K562 (cell line): ENCODE results near the gene RACK1. TPM values are rescaled to one million over a fixed set of nuclear protein-coding genes. Genes with fewer than 3 reads are reported as not detected.

Experiments used
- ATAC-seq: fragments of 200-7000 bp; cut with Tn5 transposase; 3 replicates; pipeline ENCODE4 v1.9.1; 2020; ENCODE audit warnings: moderate library complexity
- BruUV-seq: library from RNA; stranded (reverse); fragments of 400-500 nt; replicated peaks from 2 replicates; lab custom pipeline; 2021; lab: Mats Ljungman, UMichigan
- CTCF ChIA-PET: fragments of 300-600 bp; formaldehyde crosslinking; extraction: SDS; loops from one replicate; lab custom pipeline; 2021; ENCODE audit warnings: low intra/inter-chr PET ratio; lab: Yijun Ruan, JAX
- POLR2A ChIA-PET: fragments of 300-600, 350-650 bp; sonication (Branson Sonifier 250); formaldehyde crosslinking; extraction: SDS; loops from one replicate; lab custom pipeline; 2021; ENCODE audit warnings: antibody characterized with exemption, inconsistent platforms; lab: Yijun Ruan, JAX
- DNase-seq, 4 experiments: peaks; one replicate each; pipeline versions ENCODE4 v3.0.0 to v3.0.0-alpha.2; 2011 to 2018; ENCODE audit warnings: low spot score in 3 of 4, mixed read lengths in 3 of 4; ENCODE audit errors: extremely low read depth in 1 of 4
- FAIRE-seq: peaks from 2 replicates; lab custom pipeline; 2011; peaks lifted over from hg19 to GRCh38; lab: Jason Lieb, UNC
- H2AFZ ChIP-seq: 2 replicates; pipeline ENCODE4 v1.6.0; 2011; ENCODE audit warnings: low read depth, low read length, control low read depth, inconsistent platforms
- H3K27ac ChIP-seq: fragments of 200-600 bp; 3 replicates; pipeline ENCODE4 v1.8.0; 2011; ENCODE audit warnings: low read depth, mild to moderate bottlenecking, control low read depth, inconsistent platforms, low read length, moderate library complexity, mixed read lengths; ENCODE audit errors: extremely low read depth
- H3K27me3 ChIP-seq, 2 experiments: fragments of 300-600 bp in 1 of 2; 2 replicates in 1 of 2; 3 replicates in 1 of 2; pipeline versions ENCODE4 v1.6.0 to v1.8.0; 2011; ENCODE audit warnings: inconsistent platforms in 2 of 2, low read length in 2 of 2, mild to moderate bottlenecking in 1 of 2, mixed read lengths in 1 of 2, moderate library complexity in 1 of 2; ENCODE audit not compliant: control insufficient read depth in 2 of 2, insufficient read depth in 2 of 2
- H3K36me3 ChIP-seq: fragments of 300-600 bp; 3 replicates; pipeline ENCODE4 v1.8.0; 2011; ENCODE audit warnings: mild to moderate bottlenecking, low read length, inconsistent platforms; ENCODE audit not compliant: control insufficient read depth, insufficient read depth
- H3K4me1 ChIP-seq, 2 experiments: fragments of 200-600 bp in 1 of 2; replicated peaks in 1 of 2; 2 replicates in 1 of 2; 3 replicates in 1 of 2; pipeline versions ENCODE4 v1.5.1 to v1.8.0; 2011; ENCODE audit warnings: inconsistent platforms in 2 of 2, low read length in 2 of 2, mild to moderate bottlenecking in 1 of 2, mixed read lengths in 1 of 2, moderate library complexity in 1 of 2; ENCODE audit not compliant: control insufficient read depth in 2 of 2, insufficient read depth in 2 of 2
- H3K4me2 ChIP-seq: 2 replicates; pipeline ENCODE4 v1.6.1; 2011; ENCODE audit warnings: low read length, control low read depth, inconsistent platforms, mixed read lengths; ENCODE audit not compliant: insufficient read depth
- H3K4me3 ChIP-seq: fragments of 200-600 bp; sonication (generic), shearing (Covaris generic); 2 replicates; pipeline ENCODE4 v1.5.1; 2016; ENCODE audit warnings: control low read depth, inconsistent platforms
- H3K79me2 ChIP-seq: fragments of 200-600 bp; 3 replicates; pipeline ENCODE4 v1.8.0; 2011; ENCODE audit warnings: low read length, inconsistent platforms; ENCODE audit not compliant: control insufficient read depth, insufficient read depth
- H3K9ac ChIP-seq, 2 experiments: 2 replicates each; pipeline versions ENCODE4 v1.6.0 to v1.6.1; 2011; ENCODE audit warnings: low read depth in 2 of 2, low read length in 2 of 2, control low read depth in 1 of 2, inconsistent platforms in 1 of 2, mild to moderate bottlenecking in 1 of 2, mixed read lengths in 1 of 2; ENCODE audit not compliant: insufficient read depth in 1 of 2
- H3K9me1 ChIP-seq: one replicate; pipeline ENCODE4 v1.6.0; 2011; ENCODE audit warnings: inconsistent platforms, mild to moderate bottlenecking, low read length, moderate library complexity; ENCODE audit not compliant: control insufficient read depth, insufficient read depth
- H3K9me3 ChIP-seq: replicated peaks from 2 replicates; pipeline ENCODE4 v1.5.1; 2011; ENCODE audit warnings: low read depth, low read length, inconsistent platforms; ENCODE audit not compliant: control insufficient read depth, insufficient read depth
- H4K20me1 ChIP-seq: replicated peaks from 2 replicates; pipeline ENCODE4 v1.6.1; 2011; ENCODE audit warnings: low read length, inconsistent platforms, mixed read lengths; ENCODE audit not compliant: control insufficient read depth, insufficient read depth
- CEBPG ChIP-seq, 3 experiments: fragments of 200-800 bp in 1 of 3; sonication (Bioruptor generic) in 1 of 3; sonication (generic) in 1 of 3; formaldehyde crosslinking in 1 of 3; IDR thresholded peaks in 2 of 3; conservative IDR thresholded peaks in 1 of 3; 2 replicates each; pipeline versions ENCODE4 v1.6.1 to v1.8.0; 2016 to 2022; ENCODE audit warnings: missing compliant biosample characterization in 2 of 3, missing genetic modification characterization in 2 of 3, mild to moderate bottlenecking in 1 of 3, missing genetic modification reagents in 1 of 3
- CTBP1 ChIP-seq: fragments of 450-650 bp; IDR thresholded peaks from 2 replicates; pipeline ENCODE4 v1.6.1; 2016; ENCODE audit warnings: borderline replicate concordance
- FOXA3 ChIP-seq, 2 experiments: fragments of 450-650 bp in 1 of 2; sonication (generic) in 1 of 2; formaldehyde crosslinking; IDR thresholded peaks in 1 of 2; conservative IDR thresholded peaks in 1 of 2; 2 replicates each; pipeline versions ENCODE4 v1.4.0 to v1.8.0; 2020 to 2022; ENCODE audit warnings: mild to moderate bottlenecking in 2 of 2, missing genetic modification reagents in 1 of 2
- KAT7 ChIP-seq: sonication (generic); formaldehyde crosslinking; IDR thresholded peaks from 2 replicates; pipeline ENCODE4 v1.8.0; 2022; ENCODE audit warnings: missing genetic modification reagents, mild to moderate bottlenecking, borderline replicate concordance
- RUNX1 ChIP-seq: sonication (generic); IDR thresholded peaks from 2 replicates; pipeline ENCODE4 v1.6.1; 2016; ENCODE audit warnings: antibody characterized with exemption, low read depth
- TCF7 ChIP-seq: sonication (generic); IDR thresholded peaks from 2 replicates; pipeline ENCODE4 v1.6.1; 2016; ENCODE audit warnings: antibody characterized with exemption, borderline replicate concordance
- ZFP36 ChIP-seq: fragments of 150-350 bp; IDR thresholded peaks from 2 replicates; pipeline ENCODE4 v1.6.1; 2018; ENCODE audit warnings: low read length, low read depth; ENCODE audit not compliant: partially characterized antibody
- WGBS: fragments of 100-300 bp; shearing (Covaris generic); methylation state at CpG from one replicate; pipeline ENCODE4 v1.1.6; 2016; ENCODE audit warnings: low coverage, mixed read lengths; ENCODE audit not compliant: insufficient coverage; ENCODE audit errors: missing lambda C conversion rate; 5-methylcytosine and 5-hydroxymethylcytosine counted together
- in situ Hi-C: fragments of 300-500 bp; cut with MboI; formaldehyde crosslinking; loops from 4 replicates; pipeline ENCODE4 v1.15.0; 2018; ENCODE audit warnings: inconsistent platforms, mixed read lengths
- intact Hi-C: fragments of 100-400 bp; cut with micrococcal nuclease; formaldehyde crosslinking; loops from 2 replicates; pipeline ENCODE4 v1.14.2; 2022
- polyA plus RNA-seq, 8 experiments: library from polyadenylated mRNA; depleted of rRNA in 4 of 8; stranded (reverse) in 5 of 8; unstranded in 3 of 8; fragments of >200 nt; fragmentation: Nextera tagmentation in 2 of 8; fragmentation: Illumina TruSeq in 1 of 8; extraction: Ambion mirVana in 2 of 8; extraction: Trizol in 1 of 8; gene quantifications; 2 replicates each; pipeline versions ENCODE4 v1.2.1 to v1.2.3, GENCODE V29; 2011 to 2014; ENCODE audit warnings: inconsistent platforms in 1 of 8, missing spikeins in 1 of 8
- total RNA-seq, 7 experiments: library from RNA; depleted of rRNA in 6 of 7; stranded (reverse); fragments of >200 nt in 6 of 7; fragmentation: Illumina TruSeq in 2 of 7; extraction: Trizol in 2 of 7; gene quantifications; 2 replicates each; pipeline versions ENCODE4 v1.2.1 to v1.2.3, GENCODE V29; 2011 to 2021; ENCODE audit warnings: low replicate concordance in 1 of 7
- TF ChIP-seq, protein P1 (sequence below), 2 experiments: fragments of 450-650 bp in 1 of 2; IDR thresholded peaks; 2 replicates each; pipeline ENCODE4 v1.6.1; 2011 to 2017; ENCODE audit warnings: low read depth in 2 of 2, antibody characterized with exemption in 1 of 2, borderline replicate concordance in 1 of 2, low read length in 1 of 2, mild to moderate bottlenecking in 1 of 2, mixed read lengths in 1 of 2; ENCODE audit not compliant: control insufficient read depth in 1 of 2
- TF ChIP-seq, protein P2 (sequence below): sonication (generic); formaldehyde crosslinking; IDR thresholded peaks from 2 replicates; pipeline ENCODE4 v1.9.0; 2022; ENCODE audit warnings: mild to moderate bottlenecking, missing genetic modification reagents
- TF ChIP-seq, protein P3 (sequence below): sonication (generic); formaldehyde crosslinking; IDR thresholded peaks from 2 replicates; pipeline ENCODE4 v1.8.0; 2022; ENCODE audit warnings: mild to moderate bottlenecking, missing genetic modification reagents
- TF ChIP-seq, protein P4 (sequence below): fragments of 250-450 bp; sonication (Bioruptor Pico); IDR thresholded peaks from 2 replicates; pipeline ENCODE4 v1.5.0; 2020; ENCODE audit warnings: mild to moderate bottlenecking, borderline replicate concordance

Gene RACK1
- total and polyA plus RNA-seq, 9 of the 15 experiments (the other 6 are each of a cell fraction or from before 2014, with no cell fraction given) = 2,303 to 5,311 (median 3,833) TPM

DNA sequence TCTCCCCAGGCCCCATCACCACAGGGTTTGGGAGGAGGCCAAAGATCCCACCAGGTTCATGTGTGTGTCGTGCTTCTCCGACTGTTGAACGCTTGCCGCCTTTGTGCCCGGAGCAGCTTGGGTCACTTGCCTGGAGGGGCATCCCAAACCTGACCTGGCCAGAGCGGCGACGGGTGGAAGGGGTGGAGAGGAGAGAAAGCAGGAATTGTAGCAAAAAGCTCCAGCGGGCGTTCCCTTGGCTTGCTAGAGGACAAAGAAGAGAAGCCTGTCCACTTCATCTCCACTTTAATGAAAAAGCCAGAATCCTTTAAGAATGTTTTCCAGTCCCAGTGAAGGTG is 23.6 kb downstream of the RACK1 start (continued):
- TF ChIP-seq, protein P1, sequence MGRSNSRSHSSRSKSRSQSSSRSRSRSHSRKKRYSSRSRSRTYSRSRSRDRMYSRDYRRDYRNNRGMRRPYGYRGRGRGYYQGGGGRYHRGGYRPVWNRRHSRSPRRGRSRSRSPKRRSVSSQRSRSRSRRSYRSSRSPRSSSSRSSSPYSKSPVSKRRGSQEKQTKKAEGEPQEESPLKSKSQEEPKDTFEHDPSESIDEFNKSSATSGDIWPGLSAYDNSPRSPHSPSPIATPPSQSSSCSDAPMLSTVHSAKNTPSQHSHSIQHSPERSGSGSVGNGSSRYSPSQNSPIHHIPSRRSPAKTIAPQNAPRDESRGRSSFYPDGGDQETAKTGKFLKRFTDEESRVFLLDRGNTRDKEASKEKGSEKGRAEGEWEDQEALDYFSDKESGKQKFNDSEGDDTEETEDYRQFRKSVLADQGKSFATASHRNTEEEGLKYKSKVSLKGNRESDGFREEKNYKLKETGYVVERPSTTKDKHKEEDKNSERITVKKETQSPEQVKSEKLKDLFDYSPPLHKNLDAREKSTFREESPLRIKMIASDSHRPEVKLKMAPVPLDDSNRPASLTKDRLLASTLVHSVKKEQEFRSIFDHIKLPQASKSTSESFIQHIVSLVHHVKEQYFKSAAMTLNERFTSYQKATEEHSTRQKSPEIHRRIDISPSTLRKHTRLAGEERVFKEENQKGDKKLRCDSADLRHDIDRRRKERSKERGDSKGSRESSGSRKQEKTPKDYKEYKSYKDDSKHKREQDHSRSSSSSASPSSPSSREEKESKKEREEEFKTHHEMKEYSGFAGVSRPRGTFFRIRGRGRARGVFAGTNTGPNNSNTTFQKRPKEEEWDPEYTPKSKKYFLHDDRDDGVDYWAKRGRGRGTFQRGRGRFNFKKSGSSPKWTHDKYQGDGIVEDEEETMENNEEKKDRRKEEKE (IDR thresholded peaks at IDR 0.05; ENCODE audit: borderline replicate concordance in 1 of 2, control insufficient read depth in 1 of 2, low read depth in 2 of 2, low read length in 1 of 2) = no peak
- no peak for TF ChIP-seq RUNX1

DNA sequence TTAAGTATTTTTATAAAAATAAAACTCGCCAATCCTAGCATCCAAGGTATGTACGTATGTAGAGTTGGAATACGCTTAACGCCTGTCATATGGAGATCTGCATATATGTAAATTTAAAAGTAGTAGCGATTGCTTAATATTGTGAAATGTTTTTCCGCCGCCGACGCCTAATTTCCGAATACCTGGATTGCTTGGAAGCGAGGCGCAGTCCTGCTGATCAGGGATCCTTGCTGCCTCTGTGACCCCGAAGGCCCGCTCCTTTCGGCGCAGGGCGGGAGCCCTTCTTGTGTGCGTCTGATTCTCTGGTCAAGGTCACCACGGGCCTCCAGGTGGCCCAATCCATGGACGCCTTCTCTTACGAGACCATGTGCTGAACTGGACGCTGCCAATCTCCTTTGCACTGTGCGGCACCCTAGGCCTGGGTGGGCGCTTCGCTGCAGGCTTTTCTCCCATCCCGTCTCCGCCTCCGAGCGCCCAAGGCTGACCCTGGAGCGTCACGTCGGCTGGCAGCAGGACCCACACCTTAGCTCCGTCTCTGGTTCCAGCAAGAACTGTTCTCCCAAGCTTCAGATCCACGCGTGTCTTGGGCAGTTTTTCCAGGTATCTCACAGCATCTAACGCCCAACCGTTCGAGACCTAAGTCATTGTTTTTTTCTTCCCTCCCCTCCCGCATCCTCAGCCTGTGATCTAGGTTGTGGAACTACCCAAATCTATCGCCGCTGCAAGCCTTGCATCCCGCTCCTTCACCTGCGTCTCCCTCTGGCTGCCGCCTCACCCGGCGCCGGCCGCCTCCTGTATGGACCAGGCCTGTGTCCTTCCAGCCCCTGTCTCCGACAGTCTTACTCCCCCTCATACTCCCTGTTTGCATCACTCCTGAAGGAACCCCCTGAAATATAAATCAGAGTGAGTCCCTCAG is 24.2 kb downstream of the RACK1 start:
- 95% methylated on average over 42 of the region's 49 CpGs for WGBS
- H3K9me1 ChIP-seq = no peaks in the 10 kb centered on the region
- no TSS peak for BruUV-seq
- peaks cover 10% of the 10 kb centered on the region for H3K79me2 ChIP-seq
- H3K4me2 ChIP-seq = no peak overlapping the region; the same call in 1 of the 2 replicates
- H3K27me3 ChIP-seq = no peaks in the 10 kb centered on the region
- H3K27ac ChIP-seq = no peak overlapping the region
- ChIA-PET POLR2A (no interaction called here), CTCF (no interaction called here)
- no peaks in the 10 kb centered on the region for H3K9me3 ChIP-seq
- FAIRE-seq (no peak), DNase-seq (no peak), ATAC-seq (no peak)
- H3K4me3 ChIP-seq = no peak overlapping the region
- peak overlapping the region in 1 of 2 experiments; percentile 70; a peak in 2 of 4 replicates for H3K9ac ChIP-seq
- H2AFZ ChIP-seq = no peak overlapping the region; the same call in 1 of the 2 replicates
- in situ Hi-C loops (no loop called here), intact Hi-C loops (loop anchor here (5.0 kb wide), 1 partner anchor 47 kb away; no protein-coding TSS in a partner anchor)
- H3K36me3 ChIP-seq = no peaks in the 10 kb centered on the region
- no peaks in the 10 kb centered on the region for H4K20me1 ChIP-seq
- H3K4me1 ChIP-seq = peaks cover 4 to 51% of the 10 kb centered on the region in 2 experiments; a peak in 4 of 5 replicates
- TF ChIP-seq, protein P2, sequence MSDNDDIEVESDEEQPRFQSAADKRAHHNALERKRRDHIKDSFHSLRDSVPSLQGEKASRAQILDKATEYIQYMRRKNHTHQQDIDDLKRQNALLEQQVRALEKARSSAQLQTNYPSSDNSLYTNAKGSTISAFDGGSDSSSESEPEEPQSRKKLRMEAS (CRISPR knock-in tag) = peak; percentile 12; the same call in 1 of the 2 replicates
- TF ChIP-seq FOXA3 (CRISPR knock-in tag; conservative IDR thresholded peaks at IDR 0.05 in 1 of 2, IDR thresholded peaks at IDR 0.05 in 1 of 2) = no peak
- TF ChIP-seq CTBP1 = no peak
- TF ChIP-seq, protein P3, sequence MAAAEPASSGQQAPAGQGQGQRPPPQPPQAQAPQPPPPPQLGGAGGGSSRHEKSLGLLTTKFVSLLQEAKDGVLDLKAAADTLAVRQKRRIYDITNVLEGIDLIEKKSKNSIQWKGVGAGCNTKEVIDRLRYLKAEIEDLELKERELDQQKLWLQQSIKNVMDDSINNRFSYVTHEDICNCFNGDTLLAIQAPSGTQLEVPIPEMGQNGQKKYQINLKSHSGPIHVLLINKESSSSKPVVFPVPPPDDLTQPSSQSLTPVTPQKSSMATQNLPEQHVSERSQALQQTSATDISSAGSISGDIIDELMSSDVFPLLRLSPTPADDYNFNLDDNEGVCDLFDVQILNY = no peak
- no peak for TF ChIP-seq KAT7 (CRISPR knock-in tag)
- TF ChIP-seq, protein P4, sequence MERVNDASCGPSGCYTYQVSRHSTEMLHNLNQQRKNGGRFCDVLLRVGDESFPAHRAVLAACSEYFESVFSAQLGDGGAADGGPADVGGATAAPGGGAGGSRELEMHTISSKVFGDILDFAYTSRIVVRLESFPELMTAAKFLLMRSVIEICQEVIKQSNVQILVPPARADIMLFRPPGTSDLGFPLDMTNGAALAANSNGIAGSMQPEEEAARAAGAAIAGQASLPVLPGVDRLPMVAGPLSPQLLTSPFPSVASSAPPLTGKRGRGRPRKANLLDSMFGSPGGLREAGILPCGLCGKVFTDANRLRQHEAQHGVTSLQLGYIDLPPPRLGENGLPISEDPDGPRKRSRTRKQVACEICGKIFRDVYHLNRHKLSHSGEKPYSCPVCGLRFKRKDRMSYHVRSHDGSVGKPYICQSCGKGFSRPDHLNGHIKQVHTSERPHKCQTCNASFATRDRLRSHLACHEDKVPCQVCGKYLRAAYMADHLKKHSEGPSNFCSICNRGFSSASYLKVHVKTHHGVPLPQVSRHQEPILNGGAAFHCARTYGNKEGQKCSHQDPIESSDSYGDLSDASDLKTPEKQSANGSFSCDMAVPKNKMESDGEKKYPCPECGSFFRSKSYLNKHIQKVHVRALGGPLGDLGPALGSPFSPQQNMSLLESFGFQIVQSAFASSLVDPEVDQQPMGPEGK (CRISPR knock-in tag) = no peak
- peak; percentile 29; the same call in 1 of the 2 replicates for TF ChIP-seq CEBPG (CRISPR knock-in tag; IDR thresholded peaks at IDR 0.05)
- TF ChIP-seq CEBPG (tag; conservative IDR thresholded peaks at IDR 0.05 in 1 of 2, IDR thresholded peaks at IDR 0.05 in 1 of 2) = peak in 1 of 2 experiments; percentile 74; a peak in 2 of 4 replicates
- TF ChIP-seq TCF7 = no peak
- no peak for TF ChIP-seq ZFP36
